Measurements from ENCODE around the gene SRBD1.
A peak's percentile ranks its signal among the peaks of the same experiment; 100 is the strongest.
"Not testable (repeated sequence)": the region's sequence is repeated elsewhere in the genome, so short reads cannot be mapped to it uniquely, and the experiment has no call there.

SRBD1 gene

DNA sequence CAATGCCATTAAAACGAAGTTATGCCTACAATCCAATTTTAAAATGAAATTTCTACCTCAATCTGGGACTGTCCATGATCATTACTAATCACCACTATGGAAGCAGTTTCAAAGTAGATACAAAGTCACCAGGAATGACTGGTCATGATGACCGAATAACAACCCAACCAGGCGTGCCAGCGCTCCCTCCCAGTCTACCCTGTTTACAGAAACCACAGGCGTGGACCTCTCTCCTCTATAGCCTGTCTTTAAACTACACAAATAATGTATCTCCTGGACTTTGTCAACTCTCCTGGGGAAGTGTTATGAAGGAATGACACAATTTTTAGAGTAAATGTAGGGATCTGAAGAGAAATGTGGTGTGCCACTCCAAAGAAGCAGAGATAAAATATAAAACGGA, 150.2 kb downstream of the SRBD1 start:
- DNase-seq, result no peak

DNA sequence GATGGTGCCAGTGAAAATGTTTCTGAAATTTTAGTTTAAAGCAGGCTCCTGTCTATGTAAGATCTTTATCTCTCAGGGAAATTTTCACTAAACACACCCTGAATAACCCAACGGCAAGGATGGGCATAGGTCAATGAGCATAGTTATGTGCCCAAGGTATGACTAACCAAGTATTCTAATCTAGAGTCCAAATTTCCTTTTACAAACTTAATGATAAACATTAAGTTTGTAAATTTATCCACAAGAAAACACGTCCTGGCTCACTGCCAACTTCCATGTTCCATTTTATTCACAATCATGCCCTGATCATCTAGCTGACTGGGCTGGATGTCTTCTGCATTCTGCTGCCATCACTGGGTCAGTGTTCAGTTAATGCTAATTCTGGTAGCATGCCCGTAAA, 151.2 kb downstream of the SRBD1 start:
- DNase-seq, result no peak

DNA sequence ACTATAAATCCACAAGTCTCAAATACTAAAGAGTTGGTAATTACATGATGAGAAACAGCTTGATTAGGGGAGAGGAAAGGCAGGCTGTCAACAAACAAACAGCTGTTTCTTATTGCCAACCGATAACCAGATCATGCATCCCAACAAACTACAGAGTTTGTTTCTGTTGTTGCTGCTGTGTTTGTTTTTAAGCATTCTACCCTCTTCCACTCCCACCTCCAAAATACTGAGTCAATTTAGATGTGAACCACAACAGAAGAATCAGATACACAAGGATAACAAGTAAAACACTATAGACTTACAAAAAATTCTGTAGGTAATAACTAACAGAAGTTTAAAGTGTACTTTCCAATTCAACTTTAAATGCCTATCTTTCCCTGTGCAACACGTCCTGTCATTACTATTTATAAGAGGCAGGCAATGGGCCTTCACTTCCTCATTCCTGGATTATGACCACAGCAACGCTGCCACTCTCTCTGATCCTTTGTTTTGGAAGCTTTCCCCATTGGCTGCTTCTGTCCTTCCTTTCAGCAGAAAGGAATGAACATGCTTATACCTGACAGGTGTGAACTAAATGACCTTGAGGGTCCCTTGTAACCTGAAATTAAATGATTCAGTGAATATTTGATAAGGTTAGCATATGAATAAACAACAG, 152.0 kb downstream of the SRBD1 start:
- no peak for DNase-seq

DNA sequence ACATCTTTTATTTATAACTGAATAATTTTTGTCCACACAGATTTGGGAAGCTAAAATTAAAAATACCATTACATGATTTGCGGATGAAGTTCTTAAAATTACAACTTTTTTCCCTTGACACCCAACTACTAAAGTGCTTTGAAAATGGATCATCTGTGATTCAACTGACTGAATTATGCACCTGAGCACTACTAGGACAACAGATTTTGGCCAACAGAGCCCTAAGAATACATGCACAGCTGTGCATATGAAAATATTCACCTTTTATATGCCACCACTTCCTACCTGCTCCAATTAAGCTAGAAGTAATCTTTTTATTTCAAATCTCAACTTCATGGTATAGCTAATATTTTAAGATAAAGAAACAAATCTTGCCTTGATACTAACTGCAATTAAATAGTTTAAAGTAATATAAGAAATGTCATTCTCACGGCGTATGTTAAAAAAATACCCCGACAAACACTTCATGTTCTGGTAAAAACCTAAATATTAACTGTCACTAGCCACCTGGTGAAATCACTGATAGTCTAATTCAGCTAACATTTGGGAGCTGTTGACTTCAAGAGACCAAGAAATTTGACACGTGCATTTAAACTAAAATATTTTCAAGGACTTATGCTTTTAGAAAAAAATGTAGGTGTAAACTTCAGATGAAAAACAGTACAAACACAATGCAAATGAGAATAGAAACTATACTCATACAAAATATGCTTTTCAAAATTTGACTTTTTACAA, 153.7 kb downstream of the SRBD1 start:
- no peak for DNase-seq

DNA sequence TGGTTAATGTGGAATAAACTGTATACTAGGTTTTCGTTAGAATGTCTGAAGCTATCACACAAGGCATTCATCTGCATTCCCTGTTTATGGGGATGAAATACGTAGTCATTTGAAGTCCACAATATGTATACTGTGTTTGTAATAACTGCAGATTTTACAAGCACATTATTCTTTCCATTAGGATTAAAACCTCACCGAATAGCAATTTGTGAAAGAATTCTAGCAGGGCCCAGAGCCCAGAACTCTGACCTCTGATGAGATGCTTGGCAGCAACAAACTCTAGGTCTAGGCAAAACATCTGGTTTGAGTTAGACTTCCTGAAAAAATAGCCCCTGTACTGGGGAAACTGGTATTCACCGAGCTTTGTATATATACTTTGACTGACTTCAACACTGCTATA, 158.2 kb downstream of the SRBD1 start:
- no peak for DNase-seq

DNA sequence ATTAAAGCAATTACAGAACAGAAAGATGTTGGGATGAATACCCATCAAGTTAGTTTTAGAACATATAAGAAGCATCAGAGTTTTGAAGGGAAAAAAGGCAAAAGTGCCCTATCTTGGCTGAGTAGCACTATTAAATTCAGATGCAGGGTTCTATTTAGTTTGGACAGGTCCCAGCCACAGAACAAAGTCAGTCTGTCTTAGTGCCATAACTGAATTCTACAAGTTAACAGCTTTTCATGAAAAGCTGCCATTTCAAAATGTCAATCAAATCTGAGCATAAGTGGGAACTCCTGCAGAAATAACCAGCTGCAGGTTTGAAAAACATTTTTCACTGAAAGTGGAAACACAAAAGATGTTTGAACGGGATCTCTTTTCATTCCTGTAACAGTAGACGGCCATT, 160.4 kb downstream of the SRBD1 start:
- DNase-seq, result no peak

DNA sequence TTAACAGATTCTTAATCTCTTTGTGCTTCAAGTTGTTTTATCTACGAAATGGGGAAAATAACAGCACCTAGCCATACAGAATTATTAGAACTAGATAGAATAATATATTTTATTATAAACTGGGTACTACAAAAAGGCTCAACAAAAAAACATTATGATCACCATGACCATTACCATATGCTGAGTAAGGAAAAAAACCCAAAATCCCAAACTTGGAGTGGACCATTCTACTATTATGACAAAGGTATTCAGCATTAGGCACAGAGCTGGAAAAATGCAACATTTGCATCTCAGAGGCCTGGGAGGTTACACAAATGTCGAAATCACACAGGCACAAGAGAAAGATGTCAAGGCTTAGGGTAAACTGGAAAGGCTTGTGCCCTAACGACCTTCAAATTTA, 162.8 kb downstream of the SRBD1 start:
- no peak for DNase-seq

DNA sequence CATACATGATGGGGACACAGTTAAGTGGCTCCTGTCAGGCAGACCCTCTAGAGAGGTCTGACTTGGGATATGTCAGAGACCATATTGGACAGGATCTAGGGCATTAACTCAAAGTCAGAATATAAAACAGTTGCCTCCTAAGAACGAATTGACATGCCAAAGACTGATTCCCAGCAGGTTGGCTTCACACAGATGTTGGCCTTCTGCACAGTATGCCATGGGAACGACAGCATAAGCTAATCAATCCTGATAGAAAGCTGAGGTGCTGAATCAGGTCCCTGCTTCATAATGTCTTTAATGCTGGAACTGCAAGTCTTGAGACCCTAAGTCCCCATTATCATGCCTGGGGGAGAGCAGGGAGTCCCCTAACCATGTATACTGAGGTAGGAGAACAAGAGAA, 165.1 kb downstream of the SRBD1 start:
- DNase-seq, result no peak

DNA sequence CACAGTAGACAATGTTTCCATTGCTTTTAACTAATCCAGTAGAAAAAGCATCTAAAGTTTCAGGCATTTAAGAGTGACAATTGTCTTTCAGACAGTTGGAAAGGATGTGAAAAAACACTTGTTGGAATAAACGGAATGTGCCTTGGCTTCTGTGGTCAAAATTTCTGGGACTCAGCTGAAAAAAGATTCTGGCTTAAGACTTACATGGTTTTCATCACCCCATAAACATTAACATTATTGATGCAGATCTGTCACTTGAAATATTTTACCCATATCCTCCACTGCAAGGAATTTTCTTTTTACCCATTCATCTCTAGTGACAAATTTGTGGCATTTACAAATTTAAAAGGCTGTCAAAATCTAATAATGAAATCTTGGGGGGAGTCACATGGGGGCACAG, 166.0 kb downstream of the SRBD1 start:
- no peak for DNase-seq

DNA sequence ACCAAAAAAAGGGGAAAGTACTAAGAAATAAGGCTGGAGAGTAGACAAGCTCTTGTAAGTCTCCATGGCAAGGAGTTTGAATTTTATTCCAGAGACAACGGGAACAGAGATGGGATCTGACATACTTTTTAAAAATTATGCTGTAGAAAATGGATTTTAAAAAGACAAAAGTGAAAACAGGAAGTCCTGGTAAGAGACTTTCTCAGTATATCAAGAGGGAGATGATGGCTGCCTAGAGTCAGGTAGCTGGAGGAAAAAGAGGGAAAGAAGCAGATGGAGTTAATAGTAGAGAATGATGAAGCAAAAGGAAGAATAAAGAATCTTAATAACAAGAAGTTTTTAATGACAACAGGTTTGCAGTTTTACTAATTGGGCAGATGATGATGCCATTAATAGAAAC, 168.1 kb downstream of the SRBD1 start:
- no peak for DNase-seq

DNA sequence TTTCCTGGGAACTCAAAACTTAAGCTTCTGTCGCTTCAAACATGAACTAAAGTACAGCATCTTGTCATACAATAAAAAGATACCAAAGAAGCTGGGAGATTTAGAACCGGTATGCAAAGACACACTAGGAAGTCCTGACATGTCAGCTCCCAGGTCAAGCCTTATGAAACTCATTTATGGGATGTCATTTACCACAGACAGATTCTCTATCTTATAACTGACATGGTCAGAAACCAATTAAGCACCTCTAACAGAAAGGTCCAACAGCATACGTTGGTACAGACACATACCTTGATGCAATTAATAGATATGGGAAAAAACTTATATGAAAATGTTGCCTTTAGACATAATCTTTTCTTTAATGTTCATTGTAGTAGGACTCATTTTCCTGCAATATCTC, 169.0 kb downstream of the SRBD1 start:
- no peak for DNase-seq

DNA sequence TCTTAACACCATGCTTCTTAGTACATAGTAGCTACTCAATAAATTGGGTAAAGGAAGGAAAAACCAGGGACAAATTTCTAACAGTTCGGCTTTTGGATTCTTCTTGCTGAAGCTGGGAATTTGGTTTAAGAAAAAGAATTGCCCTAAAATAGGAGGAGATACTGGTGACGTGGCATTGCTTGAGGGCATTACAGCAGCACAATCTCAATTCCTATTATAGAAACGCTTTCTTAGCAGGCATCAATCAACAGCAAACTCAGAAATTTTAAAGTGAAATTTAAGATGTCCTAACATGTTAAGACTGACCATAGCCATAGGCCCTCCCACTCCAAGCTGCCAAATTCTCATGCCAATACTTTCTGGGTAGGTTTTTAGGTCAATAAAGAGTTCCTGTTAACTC, 169.5 kb downstream of the SRBD1 start:
- DNase-seq, result no peak

DNA sequence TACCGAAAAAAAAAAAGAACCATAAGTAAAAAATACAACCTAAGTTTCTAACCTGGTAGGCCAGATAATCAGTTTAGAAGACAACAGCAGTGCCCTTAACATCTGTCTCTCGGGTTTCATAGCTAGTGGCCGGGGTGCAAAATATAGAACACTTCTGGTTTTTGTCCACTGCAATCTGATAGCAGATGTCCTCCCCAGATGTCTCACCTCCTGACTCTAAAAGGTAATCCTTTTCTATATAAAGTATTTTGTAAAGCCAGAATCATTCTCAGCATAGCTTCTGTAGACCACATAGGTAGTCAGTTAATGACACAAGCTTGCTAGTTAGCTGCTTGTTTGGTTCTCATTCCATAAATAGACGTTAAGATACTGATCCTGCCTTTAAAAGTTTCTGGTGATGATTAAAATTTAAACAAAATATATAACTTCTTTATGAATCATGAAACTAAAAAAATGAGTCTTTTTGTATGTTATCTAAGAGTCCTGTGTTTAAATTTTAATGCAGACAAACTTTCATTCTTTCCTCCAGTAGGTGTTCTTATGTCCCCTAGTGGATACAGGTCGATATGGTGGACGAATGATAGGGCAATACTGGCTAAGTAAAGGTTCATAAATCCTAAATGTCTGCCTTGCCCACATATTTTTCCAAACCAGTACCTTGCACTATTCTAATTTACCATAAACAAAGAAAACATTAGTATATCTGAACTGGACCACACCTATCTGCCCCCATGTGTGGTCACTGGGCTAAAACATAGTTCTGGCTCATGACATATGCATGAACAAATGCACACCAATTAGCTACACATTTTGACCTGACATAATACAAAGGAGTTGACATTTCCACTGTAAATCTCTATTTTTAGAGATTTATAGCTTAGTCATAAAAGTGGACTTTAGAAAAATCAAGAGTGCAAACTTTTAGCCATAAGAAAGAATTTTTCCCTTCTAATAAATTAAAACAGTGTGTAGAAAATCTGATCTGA, 171.0 kb downstream of the SRBD1 start:
- peak; percentile 64 for DNase-seq

DNA sequence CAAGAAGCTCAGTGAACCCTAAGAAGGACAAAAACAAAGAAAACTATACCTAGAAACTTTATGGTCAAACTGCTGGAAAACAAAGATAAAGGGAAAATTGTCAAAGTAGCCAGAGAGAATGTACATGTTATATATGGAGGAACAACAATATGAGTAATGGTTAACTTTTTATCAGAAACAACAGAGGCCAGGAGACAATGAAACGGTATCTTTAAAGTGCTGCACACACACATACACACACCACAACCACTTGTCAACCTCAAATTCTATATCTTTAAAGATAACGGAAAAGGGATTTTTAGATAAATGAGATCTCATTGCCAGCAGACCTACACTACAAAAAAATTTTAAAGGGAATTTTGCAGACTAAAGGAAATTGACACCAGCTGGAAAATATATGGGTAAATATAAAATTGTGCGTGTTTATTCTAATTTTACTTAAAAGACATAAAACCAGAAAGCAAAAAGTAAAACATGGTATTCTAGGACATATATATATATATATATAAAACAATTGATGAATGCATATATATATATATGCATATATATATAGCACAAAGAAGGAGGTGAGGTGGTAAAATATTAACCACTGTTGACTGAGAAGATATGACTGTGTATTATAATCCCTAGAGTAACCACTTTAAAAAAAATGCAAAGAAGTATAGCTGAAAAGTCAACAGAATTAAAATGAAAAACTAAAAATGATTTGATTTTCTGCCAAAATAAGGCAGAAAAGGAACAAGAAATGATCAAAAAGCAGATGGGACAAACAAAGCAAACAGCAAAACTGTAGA, 172.0 kb downstream of the SRBD1 start:
- no peak for DNase-seq

DNA sequence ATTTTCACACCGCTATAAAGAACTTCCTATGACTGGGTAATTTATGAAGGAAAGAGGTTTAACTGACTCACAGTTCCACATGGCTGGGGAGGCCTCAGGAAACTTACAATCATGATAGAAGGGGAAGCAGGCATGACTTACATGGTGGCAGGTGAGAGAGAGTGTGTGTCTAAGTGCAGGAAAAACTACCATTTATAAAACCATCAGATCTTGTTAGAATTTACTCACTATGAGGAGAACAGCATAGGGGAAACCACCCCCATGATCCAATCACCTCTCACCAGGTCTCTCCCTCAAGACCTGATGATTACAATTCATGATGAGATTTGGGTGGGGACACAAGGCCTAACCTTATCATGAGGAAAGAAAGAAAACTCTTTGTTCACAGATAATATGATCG, 174.6 kb downstream of the SRBD1 start:
- DNase-seq, result no peak

DNA sequence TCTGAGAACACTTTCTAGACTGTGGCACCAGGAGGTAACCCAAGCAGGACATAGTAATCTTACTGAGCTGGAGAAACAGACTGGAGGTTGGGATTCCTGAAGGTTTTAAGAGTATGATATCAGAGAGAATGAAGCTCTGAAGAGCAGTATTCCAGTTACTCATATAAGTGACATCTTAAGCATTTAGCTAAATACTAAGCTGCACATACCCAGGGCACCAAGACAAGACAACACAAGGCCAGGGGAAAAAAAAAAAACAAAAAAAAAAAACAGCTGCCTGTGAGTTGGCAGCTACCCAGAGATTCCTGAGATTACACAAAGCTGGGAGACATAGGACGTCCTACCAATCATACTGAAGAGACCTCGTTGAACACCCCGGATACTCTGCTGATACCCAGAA, 175.8 kb downstream of the SRBD1 start:
- DNase-seq, result no peak

DNA sequence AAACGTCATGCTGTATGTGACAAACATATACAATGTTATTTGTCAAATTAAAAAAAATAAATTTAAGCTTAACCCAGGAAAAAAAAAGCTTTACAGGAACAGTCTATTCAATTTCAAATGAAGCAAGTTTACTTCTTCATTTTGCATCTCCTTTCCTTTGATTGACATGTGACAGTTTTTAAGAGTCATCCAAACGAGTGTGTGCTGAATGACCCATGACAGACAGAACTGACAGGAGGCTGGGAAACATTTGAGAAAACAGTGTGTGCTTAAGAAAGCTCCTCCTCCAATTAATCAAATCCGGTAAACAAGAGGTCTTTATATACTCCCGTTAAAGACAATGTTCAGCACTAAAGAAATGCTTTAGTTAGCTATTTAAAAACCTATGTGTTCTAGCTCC, 177.7 kb downstream of the SRBD1 start:
- DNase-seq, result no peak

DNA sequence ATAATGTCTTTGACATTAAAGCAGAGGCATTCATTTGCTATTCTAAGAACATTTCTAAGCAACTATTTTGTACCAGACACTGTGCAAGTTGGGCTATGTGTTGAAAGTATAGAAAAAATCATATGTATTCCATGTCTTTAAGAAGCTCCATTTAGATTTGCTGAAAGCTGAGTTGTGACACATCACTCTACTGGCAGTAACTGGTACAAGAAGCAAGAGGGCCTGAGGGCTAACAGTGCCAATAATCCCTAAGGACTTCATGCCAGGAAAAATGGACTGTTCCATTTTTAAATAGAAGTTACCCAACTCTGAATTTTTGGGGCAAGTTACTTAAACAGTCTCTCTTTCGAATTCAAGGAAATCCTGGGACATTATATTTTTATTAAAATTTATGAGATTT, 178.7 kb downstream of the SRBD1 start:
- DNase-seq, result no peak

DNA sequence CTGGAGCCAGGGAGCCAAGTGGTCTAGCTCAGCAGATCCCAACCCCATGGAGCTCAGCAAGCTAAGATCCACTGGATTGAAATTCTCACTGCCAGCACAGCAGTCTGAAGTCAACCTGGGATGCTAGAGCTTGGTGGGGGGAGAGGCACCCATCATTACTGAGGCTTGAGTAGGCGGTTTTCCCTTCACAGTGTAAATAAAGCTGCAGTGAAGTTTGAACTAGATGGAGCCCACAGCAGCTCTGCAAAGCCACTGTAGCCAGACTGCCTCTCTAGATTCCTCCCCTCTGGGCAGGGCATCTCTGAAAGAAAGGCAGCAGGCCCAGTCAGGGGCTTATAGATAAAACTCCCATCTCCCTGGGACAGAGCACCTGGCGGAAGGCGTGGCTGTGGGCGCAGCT, 185.0 kb downstream of the SRBD1 start:
- not testable (repeated sequence) for DNase-seq

DNA sequence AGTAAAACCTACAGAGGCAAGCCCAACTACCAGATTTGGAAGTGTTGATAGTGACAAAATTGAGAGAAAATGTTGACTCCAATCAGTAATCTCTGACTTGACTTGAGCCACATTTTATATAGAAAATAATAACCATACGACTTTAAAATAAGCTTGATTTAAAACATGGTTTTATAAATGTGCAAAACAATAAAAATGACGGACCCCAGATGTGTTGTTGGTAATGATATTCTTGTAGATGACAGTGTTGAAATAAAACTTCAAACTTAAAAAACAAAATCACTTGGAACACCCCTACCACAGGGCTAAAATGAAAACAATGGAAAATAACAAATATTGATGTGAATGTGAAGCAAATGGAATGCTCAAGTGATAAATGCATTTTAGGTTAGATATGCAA, 188.1 kb downstream of the SRBD1 start:
- DNase-seq, result no peak

DNA sequence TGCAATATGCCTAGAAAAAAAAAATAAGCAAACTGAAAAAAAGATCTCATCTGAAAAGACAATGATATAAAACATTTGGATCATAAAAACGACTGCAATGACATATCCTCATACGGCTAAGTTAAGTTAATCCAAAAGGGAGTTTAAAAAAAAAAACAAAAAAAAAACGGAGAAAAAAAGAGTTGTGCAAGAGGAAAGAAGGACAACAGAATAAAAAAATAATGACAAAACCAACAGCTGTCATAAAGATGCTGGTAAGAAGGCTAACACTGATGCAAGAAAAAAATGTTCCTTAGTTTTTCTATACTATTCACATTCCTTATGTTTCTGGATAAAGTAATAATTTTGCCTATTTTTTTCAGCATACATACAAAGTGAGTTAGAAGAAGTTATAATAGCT, 192.5 kb downstream of the SRBD1 start:
- DNase-seq, result no peak

DNA sequence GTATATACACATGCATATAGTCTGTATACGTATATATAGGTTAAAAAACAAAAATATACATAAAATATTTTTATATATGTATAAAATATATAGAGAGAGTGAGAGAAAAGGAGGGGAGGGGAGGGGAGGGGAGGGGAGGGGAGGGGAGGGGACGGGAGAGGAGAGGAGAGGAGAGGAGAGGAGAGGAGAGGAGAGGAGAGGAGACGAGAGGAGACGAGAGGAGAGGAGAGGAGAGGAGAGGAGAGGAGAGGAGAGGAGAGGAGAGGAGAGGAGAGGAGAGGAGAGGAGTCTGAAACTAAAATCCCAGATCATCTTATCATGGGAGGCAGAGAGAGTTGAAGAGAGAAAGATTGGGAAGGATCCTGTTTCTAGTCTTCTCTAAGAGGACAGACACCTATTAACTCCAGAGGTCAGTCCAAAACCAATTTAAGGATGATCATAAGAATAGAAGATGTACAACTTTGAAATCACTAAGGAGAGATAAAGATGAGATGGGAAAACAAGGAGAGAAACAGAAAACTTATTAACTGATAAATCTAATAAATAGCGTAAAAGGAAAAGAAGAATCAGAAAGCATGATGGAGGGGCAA, 195.4 kb downstream of the SRBD1 start:
- no peak for DNase-seq

Data from RPMI8226 (cell line).